Hindlimb muscle (tissue), 1 donor: Measurements from ENCODE around the gene NCF4. TPM values are rescaled to one million over a fixed set of nuclear protein-coding genes. Genes with fewer than 3 reads are reported as not detected.

Experiments used
- DNase-seq: peaks from one replicate; pipeline ENCODE4 v3.0.0-alpha.2; 2013
- polyA plus RNA-seq: library from polyadenylated mRNA; unstranded; fragments of 120-200 nt; gene quantifications from one replicate; pipeline ENCODE4 v1.2.1, GENCODE V29; 2013; ENCODE audit not compliant: insufficient read length

Gene NCF4
- polyA plus RNA-seq, 1 donor: 4.5 TPM

GRCh38 chr22:36865346-36865745 is 4.5 kb downstream of the NCF4 start:
- no peak for DNase-seq

- DNase-seq: no peak
Measured at GRCh38 chr22:36867695-36868094, 6.9 kb downstream of the NCF4 start.

- no peak for DNase-seq
Measured at GRCh38 chr22:36868546-36869181, 7.9 kb downstream of the NCF4 start.

GRCh38 chr22:36870250-36870649 is 9.4 kb downstream of the NCF4 start:
- DNase-seq: no peak

- DNase-seq: no peak
Measured at GRCh38 chr22:36871669-36872081, 10.9 kb downstream of the NCF4 start.

GRCh38 chr22:36872084-36872483 is 11.3 kb downstream of the NCF4 start:
- DNase-seq: no peak

GRCh38 chr22:36872866-36873498 is 12.2 kb downstream of the NCF4 start:
- no peak for DNase-seq

- DNase-seq: no peak
Measured at GRCh38 chr22:36873614-36874308, 13.0 kb downstream of the NCF4 start.

- DNase-seq: no peak
Measured at GRCh38 chr22:36874309-36874696, 13.5 kb downstream of the NCF4 start.

GRCh38 chr22:36874736-36875135 is 13.9 kb downstream of the NCF4 start:
- no peak for DNase-seq

GRCh38 chr22:36875741-36876140 is 14.9 kb downstream of the NCF4 start:
- no peak for DNase-seq

GRCh38 chr22:36879775-36880174 is 19.0 kb downstream of the NCF4 start:
- no peak for DNase-seq

- no peak for DNase-seq
Measured at GRCh38 chr22:36881504-36882245, 20.9 kb downstream of the NCF4 start.

- DNase-seq: no peak
Measured at GRCh38 chr22:36884349-36885158, 23.7 kb downstream of the NCF4 start.

GRCh38 chr22:36885474-36885873 is 24.7 kb downstream of the NCF4 start:
- DNase-seq: no peak

- DNase-seq: no peak
Measured at GRCh38 chr22:36886016-36886415, 25.2 kb downstream of the NCF4 start.

- no peak for DNase-seq
Measured at GRCh38 chr22:36887162-36887561, 26.4 kb downstream of the NCF4 start.

- no peak for DNase-seq
Measured at GRCh38 chr22:36891646-36892045, 30.8 kb downstream of the NCF4 start.

GRCh38 chr22:36892292-36892691 is 31.5 kb downstream of the NCF4 start:
- no peak for DNase-seq

- DNase-seq: no peak
Measured at GRCh38 chr22:36893262-36893661, 32.5 kb downstream of the NCF4 start.

GRCh38 chr22:36894266-36894665 is 33.5 kb downstream of the NCF4 start:
- no peak for DNase-seq

GRCh38 chr22:36897611-36898010 is 36.8 kb downstream of the NCF4 start:
- no peak for DNase-seq
